ENCODE results near the gene GNAQ.

The GNAQ gene

DNA sequence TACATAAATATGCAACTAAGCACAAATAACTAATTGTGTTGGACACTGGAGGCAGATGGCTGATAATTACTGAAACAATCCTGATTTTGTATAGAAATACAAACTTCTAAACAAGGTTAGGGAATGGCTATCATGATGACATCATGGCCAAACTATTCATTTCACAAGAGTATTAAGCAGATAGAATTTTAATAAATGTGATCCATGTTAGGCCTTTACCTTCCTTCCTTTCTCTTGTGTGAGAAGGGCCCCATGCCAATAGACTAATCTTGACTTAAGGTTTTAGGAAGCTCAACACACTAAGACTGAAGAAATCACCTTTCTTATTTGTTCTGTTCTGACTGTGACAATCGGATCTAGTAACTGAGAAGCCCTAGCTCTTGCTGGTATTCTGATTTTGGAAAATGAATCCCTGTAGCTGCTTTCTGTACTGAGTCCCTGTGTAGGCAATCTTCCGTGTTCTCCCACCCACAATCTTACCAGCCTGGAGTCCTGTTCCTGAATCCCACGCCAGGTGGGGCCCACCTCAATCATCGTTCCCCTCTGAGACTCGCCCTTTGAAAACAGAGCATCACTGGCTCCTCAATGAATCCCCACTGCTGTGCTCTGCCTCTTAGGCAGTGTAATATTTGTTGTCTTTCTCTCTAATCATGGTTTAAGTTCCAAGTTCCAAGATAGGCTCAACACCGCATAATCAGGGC is 214.8 kb downstream of the GNAQ start:
- no peak overlapping the region for H3K4me3 ChIP-seq (replicated peaks; ENCODE audit: low read depth, low read length)
- no peak for DNase-seq (ENCODE audit: extremely low read depth, low read depth)
- TF ChIP-seq, protein P1, sequence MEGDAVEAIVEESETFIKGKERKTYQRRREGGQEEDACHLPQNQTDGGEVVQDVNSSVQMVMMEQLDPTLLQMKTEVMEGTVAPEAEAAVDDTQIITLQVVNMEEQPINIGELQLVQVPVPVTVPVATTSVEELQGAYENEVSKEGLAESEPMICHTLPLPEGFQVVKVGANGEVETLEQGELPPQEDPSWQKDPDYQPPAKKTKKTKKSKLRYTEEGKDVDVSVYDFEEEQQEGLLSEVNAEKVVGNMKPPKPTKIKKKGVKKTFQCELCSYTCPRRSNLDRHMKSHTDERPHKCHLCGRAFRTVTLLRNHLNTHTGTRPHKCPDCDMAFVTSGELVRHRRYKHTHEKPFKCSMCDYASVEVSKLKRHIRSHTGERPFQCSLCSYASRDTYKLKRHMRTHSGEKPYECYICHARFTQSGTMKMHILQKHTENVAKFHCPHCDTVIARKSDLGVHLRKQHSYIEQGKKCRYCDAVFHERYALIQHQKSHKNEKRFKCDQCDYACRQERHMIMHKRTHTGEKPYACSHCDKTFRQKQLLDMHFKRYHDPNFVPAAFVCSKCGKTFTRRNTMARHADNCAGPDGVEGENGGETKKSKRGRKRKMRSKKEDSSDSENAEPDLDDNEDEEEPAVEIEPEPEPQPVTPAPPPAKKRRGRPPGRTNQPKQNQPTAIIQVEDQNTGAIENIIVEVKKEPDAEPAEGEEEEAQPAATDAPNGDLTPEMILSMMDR (IDR thresholded peaks at IDR 0.05; ENCODE audit: low read depth, low read length, missing control alignments), result no peak

DNA sequence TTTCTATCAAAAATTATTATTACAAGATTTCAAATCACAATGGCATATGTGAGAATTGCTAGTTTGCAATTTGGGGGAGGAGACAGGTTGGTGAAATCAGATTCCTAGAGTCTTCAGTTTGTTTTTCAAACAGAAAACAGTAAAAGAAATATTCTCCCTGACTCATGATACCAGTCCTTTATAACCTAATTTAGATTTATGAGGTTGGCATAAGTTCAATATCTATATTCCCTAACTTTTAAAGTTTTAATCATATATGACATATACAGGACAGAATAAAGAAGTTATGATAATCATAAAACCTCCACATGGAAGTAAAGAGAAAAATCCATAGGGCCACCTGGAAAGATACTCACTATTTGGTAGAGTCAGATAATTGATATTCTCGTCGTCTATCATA is 216.4 kb downstream of the GNAQ start:
- no peak overlapping the region for H3K4me3 ChIP-seq (replicated peaks; ENCODE audit: low read depth, low read length)
- TF ChIP-seq, protein P1 (IDR thresholded peaks at IDR 0.05; ENCODE audit: low read depth, low read length, missing control alignments), result no peak
- no peak for DNase-seq (ENCODE audit: extremely low read depth, low read depth)

DNA sequence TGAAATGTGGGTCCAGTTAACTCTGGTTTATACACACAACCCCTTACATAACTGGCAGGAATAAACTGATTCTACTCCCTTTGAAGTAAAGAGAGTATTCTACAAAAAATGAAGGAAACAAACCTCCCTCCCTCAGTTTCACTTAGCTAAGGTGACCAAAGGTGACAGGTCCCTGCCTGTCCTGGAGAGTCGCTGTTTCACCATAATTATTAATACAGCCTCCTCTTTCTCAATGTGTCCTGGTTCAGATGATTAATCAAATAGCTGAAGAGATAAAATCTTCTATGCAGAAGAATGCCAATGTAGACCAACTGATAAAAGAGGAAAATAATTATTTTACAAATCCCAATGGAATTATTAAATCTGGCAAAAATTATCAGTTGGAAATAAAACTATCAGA is 219.8 kb downstream of the GNAQ start:
- no peak overlapping the region for H3K4me3 ChIP-seq (replicated peaks; ENCODE audit: low read depth, low read length)
- DNase-seq (ENCODE audit: extremely low read depth, low read depth), result no peak
- TF ChIP-seq, protein P1 (IDR thresholded peaks at IDR 0.05; ENCODE audit: low read depth, low read length, missing control alignments), result no peak

DNA sequence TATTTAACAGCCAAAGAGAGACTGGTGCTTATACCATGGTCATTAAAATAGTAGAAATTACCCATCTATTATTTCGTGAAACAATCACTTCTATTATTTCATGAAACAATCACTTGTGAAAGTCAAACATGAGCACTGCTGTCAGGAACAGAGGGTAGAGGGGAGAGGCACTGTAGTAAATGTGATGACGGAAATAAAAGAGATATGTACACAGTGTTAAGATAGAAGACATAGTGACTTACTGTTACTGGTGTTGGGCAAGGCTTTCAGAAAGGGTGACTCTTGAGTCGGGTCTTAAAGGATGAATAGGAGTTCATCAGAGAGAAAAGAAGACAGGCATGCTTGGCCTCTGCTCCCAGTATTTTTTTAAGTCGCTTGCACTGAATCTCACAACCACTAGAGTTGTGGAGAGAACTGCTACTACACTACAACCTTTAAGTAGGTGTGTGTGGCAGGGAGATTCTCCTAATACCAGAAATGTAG is 220.9 kb downstream of the GNAQ start:
- TF ChIP-seq, protein P1 (IDR thresholded peaks at IDR 0.05; ENCODE audit: low read depth, low read length, missing control alignments), result no peak
- DNase-seq (ENCODE audit: extremely low read depth, low read depth), result no peak
- no peak overlapping the region for H3K4me3 ChIP-seq (replicated peaks; ENCODE audit: low read depth, low read length)

DNA sequence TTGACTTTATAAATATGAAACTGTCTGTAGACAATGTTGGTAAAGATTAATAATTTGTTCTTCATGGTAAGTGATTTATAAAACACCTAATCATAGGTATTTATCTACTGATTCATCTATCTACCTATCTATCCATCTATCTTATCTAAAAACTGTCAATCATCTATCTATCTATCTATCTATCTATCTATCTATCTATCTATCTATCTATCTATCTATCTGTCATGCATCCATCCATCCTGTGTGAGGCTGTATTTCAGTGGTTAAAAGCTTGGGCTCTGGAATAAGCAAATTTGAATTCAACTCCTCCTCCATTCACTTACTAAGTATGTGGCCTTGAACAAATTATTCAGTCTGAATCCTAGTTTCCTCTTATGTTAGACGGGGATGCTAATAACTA is 221.6 kb downstream of the GNAQ start:
- TF ChIP-seq, protein P1 (IDR thresholded peaks at IDR 0.05; ENCODE audit: low read depth, low read length, missing control alignments), result no peak
- no peak overlapping the region for H3K4me3 ChIP-seq (replicated peaks; ENCODE audit: low read depth, low read length)
- DNase-seq (ENCODE audit: extremely low read depth, low read depth), result no peak

DNA sequence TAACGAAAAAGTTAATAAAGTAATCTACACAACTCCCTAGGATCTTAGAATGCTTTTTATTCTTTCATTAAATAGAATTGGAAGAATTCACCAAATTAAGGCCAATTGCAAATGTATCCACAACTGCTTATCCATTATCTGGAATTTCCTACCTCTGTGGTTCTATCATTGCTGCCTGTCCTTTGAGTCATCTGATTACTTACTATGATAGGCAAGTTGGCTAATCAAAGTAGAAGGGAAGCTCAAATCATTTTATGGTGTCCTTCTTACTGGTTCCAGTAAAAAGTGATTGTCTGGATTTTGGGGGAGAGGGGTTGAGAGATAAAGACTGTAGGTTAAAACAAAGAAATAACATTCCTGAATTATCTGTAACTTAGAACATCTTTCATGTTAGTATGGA is 222.1 kb downstream of the GNAQ start:
- DNase-seq (ENCODE audit: extremely low read depth, low read depth), result no peak
- H3K4me3 ChIP-seq (replicated peaks; ENCODE audit: low read depth, low read length), result no peak overlapping the region
- TF ChIP-seq, protein P1 (IDR thresholded peaks at IDR 0.05; ENCODE audit: low read depth, low read length, missing control alignments), result no peak

DNA sequence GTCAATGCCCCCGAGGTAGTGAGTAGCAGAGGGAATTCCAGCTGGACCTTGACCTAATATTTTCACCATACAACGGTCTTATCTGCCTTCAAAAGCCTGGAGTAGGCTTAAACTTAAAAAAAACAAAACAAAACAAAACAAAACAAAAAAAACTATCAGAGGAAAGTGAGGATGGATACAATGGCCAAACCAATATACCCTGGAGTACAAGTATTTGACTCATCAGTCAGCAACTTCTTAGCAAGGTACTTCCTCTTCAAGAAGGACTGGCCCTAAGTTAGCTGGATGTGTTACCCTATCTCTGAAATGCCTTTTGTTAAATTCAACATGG is 222.9 kb downstream of the GNAQ start:
- no peak for DNase-seq (ENCODE audit: extremely low read depth, low read depth)
- H3K4me3 ChIP-seq (replicated peaks; ENCODE audit: low read depth, low read length), result no peak overlapping the region
- TF ChIP-seq, protein P1 (IDR thresholded peaks at IDR 0.05; ENCODE audit: low read depth, low read length, missing control alignments), result no peak
